Gastroesophageal sphincter (tissue), 4 donors: ENCODE results near the gene FXYD7. TPM values are rescaled to one million over a fixed set of nuclear protein-coding genes. Genes with fewer than 3 reads are reported as not detected.

Experiments used
- ATAC-seq: fragments of 150-250 bp; one replicate; pipeline ENCODE4 v1.9.1; 2016; ENCODE audit warnings: mild to moderate bottlenecking, moderate library complexity
- H3K27ac ChIP-seq, 4 donors: fragments of 200-600 bp; sonication (generic) in 3 of 4; 1 replicate in 3 of 4; 2 replicates in 1 of 4; pipeline ENCODE4 v1.5.1; 2016 to 2019
- H3K27me3 ChIP-seq: fragments of 200-600 bp; sonication (generic); one replicate; pipeline ENCODE4 v1.5.1; 2019
- H3K36me3 ChIP-seq, 2 donors: fragments of 200-600 bp; sonication (generic); one replicate each; pipeline ENCODE4 v1.5.1; 2019; ENCODE audit warnings: control low read depth in 1 of 2
- H3K4me1 ChIP-seq, 3 donors: fragments of 200-600 bp; sonication (generic); 1 replicate in 2 of 3; 2 replicates in 1 of 3; pipeline ENCODE4 v1.5.1; 2016 to 2019; ENCODE audit warnings: control low read depth in 2 of 3
- H3K4me3 ChIP-seq, 2 donors: fragments of 200-600 bp; sonication (generic); one replicate each; pipeline ENCODE4 v1.5.1; 2019; ENCODE audit warnings: mild to moderate bottlenecking in 1 of 2, moderate library complexity in 1 of 2
- H3K9me3 ChIP-seq, 3 donors: fragments of 200-600 bp; sonication (generic); one replicate each; pipeline ENCODE4 v1.5.1; 2017 to 2019; ENCODE audit warnings: control low read depth in 2 of 3
- EP300 ChIP-seq: sonication (generic); formaldehyde crosslinking; IDR thresholded peaks from one replicate; pipeline ENCODE4 v1.6.1; 2017; ENCODE audit warnings: antibody characterized with exemption, mild to moderate bottlenecking
- POLR2A ChIP-seq, 2 donors: fragments of 450-650 bp; IDR thresholded peaks; one replicate each; pipeline ENCODE4 v1.6.1; 2017; ENCODE audit warnings: antibody characterized with exemption in 2 of 2, mild to moderate bottlenecking in 2 of 2, moderate library complexity in 1 of 2
- POLR2AphosphoS5 ChIP-seq: sonication (generic); formaldehyde crosslinking; IDR thresholded peaks from one replicate; pipeline ENCODE4 v1.6.1; 2017; ENCODE audit warnings: antibody characterized with exemption
- WGBS, 2 donors: methylation state at CpG; one replicate each; pipeline ENCODE4 v1.1.5; 2018; ENCODE audit warnings: low coverage in 1 of 2; 5-methylcytosine and 5-hydroxymethylcytosine counted together
- total RNA-seq, 4 donors: library from RNA; depleted of rRNA; stranded (reverse); fragments of >200 nt; gene quantifications; one replicate each; pipeline ENCODE4 v1.1.0, GENCODE V29; 2016
- TF ChIP-seq, protein P1 (sequence below), 4 experiments: fragments of 200-600 bp in 2 of 4; fragments of 450-650 bp in 2 of 4; sonication (generic) in 1 of 4; IDR thresholded peaks; one replicate each; pipeline ENCODE4 v1.5.1; 2017 to 2019; ENCODE audit warnings: antibody characterized with exemption in 4 of 4, mild to moderate bottlenecking in 2 of 4, moderate library complexity in 2 of 4

The FXYD7 gene
- total RNA-seq, 4 donors from 2014 or later, result not detected

- peaks cover 0 to 60% (median 4%) of the 10 kb centered on the region in 3 donors for H3K4me1 ChIP-seq
Measured at GRCh38 chr19:35122687-35123551, 20.1 kb upstream of the FXYD7 start.

DNA sequence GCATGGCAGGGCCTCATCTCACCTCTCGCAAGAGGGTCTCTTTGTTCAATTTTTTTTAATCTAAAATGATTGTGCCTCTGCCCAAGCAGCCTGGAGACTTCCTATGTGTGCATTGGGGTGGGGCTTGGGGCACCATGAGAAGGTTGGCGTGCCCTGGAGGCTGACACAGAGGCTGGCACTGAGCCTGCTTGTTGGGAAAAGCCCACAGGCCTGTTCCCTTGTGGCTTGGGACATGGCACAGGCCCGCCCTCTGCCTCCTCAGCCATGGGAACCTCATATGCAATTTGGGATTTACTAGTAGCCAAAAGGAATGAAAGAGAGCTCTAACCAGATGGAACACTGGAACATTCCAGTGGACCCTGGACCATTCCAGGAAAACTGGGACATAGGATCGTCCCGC, 19.5 kb upstream of the FXYD7 start:
- Histone ChIP-seq H3K27me3 (no peaks in the 10 kb centered on the region), H3K4me1 (peaks cover 0 to 60% (median 4%) of the 10 kb centered on the region in 3 donors), H3K4me3 (peak overlapping the region in 1 of 2 donors; percentile 53), H3K27ac (peak overlapping the region in 3 of 4 donors; percentile 79 to 91 (median 79)), H3K9me3 (no peaks in the 10 kb centered on the region), H3K36me3 (no peaks in the 10 kb centered on the region)
- ATAC-seq, result peak; percentile 17
- peak; percentile 36 for TF ChIP-seq POLR2AphosphoS5
- TF ChIP-seq POLR2A (IDR thresholded peaks at IDR 0.05), result no peak
- 58 to 84% methylated on average over 3 of the region's 5 CpGs for WGBS, 2 donors

More at GRCh38 chr19:35122687-35123551, 20.1 kb upstream of the FXYD7 start:
- H3K27ac ChIP-seq, result peak overlapping the region in 3 of 4 donors; percentile 79 to 91 (median 79)
- no peaks in the 10 kb centered on the region for H3K9me3 ChIP-seq
- TF ChIP-seq, protein P1, sequence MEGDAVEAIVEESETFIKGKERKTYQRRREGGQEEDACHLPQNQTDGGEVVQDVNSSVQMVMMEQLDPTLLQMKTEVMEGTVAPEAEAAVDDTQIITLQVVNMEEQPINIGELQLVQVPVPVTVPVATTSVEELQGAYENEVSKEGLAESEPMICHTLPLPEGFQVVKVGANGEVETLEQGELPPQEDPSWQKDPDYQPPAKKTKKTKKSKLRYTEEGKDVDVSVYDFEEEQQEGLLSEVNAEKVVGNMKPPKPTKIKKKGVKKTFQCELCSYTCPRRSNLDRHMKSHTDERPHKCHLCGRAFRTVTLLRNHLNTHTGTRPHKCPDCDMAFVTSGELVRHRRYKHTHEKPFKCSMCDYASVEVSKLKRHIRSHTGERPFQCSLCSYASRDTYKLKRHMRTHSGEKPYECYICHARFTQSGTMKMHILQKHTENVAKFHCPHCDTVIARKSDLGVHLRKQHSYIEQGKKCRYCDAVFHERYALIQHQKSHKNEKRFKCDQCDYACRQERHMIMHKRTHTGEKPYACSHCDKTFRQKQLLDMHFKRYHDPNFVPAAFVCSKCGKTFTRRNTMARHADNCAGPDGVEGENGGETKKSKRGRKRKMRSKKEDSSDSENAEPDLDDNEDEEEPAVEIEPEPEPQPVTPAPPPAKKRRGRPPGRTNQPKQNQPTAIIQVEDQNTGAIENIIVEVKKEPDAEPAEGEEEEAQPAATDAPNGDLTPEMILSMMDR (IDR thresholded peaks at IDR 0.05), result no peak
- TF ChIP-seq POLR2A (IDR thresholded peaks at IDR 0.05) (no peak), POLR2AphosphoS5 (no peak), EP300 (no peak)
- H3K27me3 ChIP-seq, result no peaks in the 10 kb centered on the region
- 77 to 82% methylated on average over 5 of the region's 19 CpGs for WGBS, 2 donors
- H3K36me3 ChIP-seq, result no peaks in the 10 kb centered on the region
- no peak for ATAC-seq
- H3K4me3 ChIP-seq, result no peak overlapping the region

DNA sequence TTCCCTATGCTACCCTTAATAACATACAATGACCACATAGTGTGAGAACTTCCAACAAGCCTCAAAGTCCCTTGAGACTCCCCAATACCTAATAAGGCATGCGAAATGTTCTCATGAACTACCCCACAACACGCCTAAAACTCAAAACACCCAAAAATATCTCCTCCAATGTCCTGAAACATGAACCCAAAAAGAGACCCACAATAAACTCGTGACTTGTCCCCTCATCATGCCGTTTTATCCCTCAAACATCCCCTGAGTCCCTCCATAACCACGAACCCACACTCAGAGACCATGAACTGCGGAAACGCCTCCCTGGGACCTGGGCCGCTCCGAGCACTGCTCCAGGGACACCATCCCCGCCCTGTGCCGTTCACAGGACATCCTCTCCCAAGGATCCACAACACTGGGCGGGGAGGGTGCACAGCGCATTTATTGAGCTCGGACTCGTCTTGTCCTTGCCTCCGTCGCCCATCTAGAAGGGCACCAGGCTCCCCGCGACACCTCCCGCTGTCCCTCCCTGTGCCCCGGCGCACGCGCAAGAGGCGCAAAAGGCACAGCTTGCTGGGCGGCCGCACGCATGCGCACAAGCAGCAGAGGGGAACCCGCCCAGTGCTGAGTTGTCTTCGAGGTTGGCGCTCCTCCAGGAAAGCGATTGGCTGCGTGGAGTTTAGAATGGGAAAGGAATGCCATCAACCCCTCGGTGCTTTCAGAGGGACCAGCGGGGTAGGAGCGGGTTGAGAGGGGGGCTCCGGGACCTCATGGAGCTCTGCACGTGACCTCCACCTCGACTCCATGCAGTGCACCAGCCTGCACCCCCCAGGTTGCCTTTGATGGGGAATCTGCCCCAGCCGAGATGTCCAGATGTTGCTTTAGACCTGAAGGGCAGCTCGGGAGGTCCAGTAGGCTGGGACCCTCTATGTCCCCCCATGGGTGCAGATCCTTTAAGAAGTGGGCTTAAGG, 18.7 kb upstream of the FXYD7 start:
- Histone ChIP-seq H3K4me3 (peak overlapping the region; percentile 53 to 55), H3K9me3 (no peaks in the 10 kb centered on the region), H3K4me1 (peaks cover 0 to 60% (median 4%) of the 10 kb centered on the region in 3 donors), H3K36me3 (no peaks in the 10 kb centered on the region), H3K27ac (peak overlapping the region; percentile 62 to 91 (median 79)), H3K27me3 (no peaks in the 10 kb centered on the region)
- ATAC-seq, result peak; percentile 90
- TF ChIP-seq EP300 (no peak), POLR2A (IDR thresholded peaks at IDR 0.05) (peak; percentile 74 to 79), POLR2AphosphoS5 (peak; percentile 95)
- TF ChIP-seq, protein P1 (IDR thresholded peaks at IDR 0.05), result no peak
- WGBS, 2 donors, result 7 to 15% methylated on average over 4 to 12 of the region's 42 CpGs

DNA sequence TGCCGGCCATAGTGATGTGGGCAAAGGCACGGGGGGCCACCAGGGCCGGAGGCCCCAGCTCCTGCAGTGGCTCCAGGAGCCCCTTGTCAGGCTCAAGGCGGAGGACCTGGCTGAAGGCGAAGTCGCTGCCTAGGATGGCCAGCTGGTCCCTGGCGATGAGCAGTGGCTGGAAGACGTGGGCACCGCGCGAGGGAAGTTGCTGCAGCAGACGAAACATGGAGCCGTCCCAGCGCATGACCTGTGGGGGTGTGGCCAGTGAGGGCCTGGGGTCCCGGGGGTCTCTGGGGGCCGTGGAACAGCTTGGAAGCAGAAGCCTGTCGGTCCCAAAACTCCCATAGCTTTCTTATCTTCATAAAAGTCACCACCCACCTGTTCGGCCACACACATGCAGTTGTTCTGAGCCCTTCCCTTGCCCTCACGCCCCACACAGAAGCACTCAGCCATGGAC, 17.8 kb upstream of the FXYD7 start:
- TF ChIP-seq, protein P1 (IDR thresholded peaks at IDR 0.05), result no peak
- TF ChIP-seq EP300 (no peak), POLR2AphosphoS5 (no peak), POLR2A (IDR thresholded peaks at IDR 0.05) (no peak)
- no peak for ATAC-seq
- Histone ChIP-seq H3K9me3 (no peaks in the 10 kb centered on the region), H3K4me3 (peak overlapping the region in 1 of 2 donors; percentile 53), H3K27ac (peak overlapping the region in 3 of 4 donors; percentile 79 to 91 (median 79)), H3K36me3 (no peaks in the 10 kb centered on the region), H3K27me3 (no peaks in the 10 kb centered on the region), H3K4me1 (peaks cover 0 to 56% (median 4%) of the 10 kb centered on the region in 3 donors)
- 80% methylated on average over 5 of the region's 19 CpGs; no CpG with 5 or more reads in 1 of the 2 donors for WGBS, 2 donors
